T47D (cell line): Measurements from ENCODE around the gene SLC6A6.
"Not testable (repeated sequence)": the region's sequence is repeated elsewhere in the genome, so short reads cannot be mapped to it uniquely, and the experiment has no call there.

ENCODE experiments used
- DNase-seq, 2 experiments: peaks; one replicate each; pipeline versions ENCODE4 v3.0.0 to v3.0.0-alpha.2; 2011 to 2012; ENCODE audit warnings: low read depth in 1 of 2, low spot score in 1 of 2
- JUND ChIP-seq: IDR thresholded peaks from 2 replicates; pipeline ENCODE4 v1.6.1; 2012; ENCODE audit warnings: low read depth
- in situ Hi-C: cut with HindIII; loops from 2 replicates; pipeline ENCODE4 v1.10.0; 2016; ENCODE audit warnings: low sequenced_read_pairs, low pct_unique_long_range_greater_than_20kb

SLC6A6 gene

GRCh38 chr3:14397046-14397445, 5.4 kb upstream of the SLC6A6 start:
- in situ Hi-C loops, result no loop called here
- no peak for TF ChIP-seq JUND
- no peak for DNase-seq

DNA sequence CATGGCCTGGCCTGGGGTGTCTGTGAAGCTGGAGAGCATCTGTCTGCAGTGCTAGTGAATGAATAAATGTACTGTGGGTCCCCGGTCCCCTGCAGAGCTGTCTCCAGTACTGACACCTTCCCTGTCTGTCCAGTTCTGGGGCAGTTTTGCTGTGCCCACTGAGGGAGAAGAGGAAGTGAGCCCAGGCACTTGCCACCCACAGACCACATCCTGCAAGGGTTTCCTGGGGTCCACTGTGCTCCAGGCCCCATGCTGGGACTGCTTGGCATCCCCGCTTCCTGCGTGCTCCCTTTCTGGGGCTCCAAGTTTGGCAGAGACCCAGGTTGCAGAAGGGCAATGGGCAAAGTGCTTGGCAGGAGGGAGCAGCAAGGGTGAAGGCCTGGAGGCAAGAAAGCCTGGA, 4.9 kb upstream of the SLC6A6 start:
- no peak for DNase-seq
- in situ Hi-C loops, result no loop called here

GRCh38 chr3:14397940-14398796, 4.2 kb upstream of the SLC6A6 start:
- TF ChIP-seq JUND, result no peak
- DNase-seq, result no peak
- in situ Hi-C loops, result no loop called here

More for the DNA sequence above, 4.9 kb upstream of the SLC6A6 start:
- TF ChIP-seq JUND, result no peak

DNA sequence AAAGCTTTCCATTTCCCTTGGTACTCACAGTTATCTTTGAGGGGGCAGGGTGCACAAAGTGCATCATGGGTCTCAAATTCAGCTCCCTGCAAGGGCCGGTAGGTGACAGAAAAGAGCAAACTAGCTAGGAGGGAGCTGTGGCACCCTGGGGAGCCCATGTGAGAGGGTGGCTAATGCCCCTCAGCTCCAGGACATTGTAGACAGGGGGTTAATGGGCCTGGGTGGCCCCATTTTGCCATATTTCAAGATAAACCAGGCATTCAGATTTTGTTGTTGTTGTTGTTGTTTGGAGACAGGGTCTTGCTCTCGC, 3.7 kb upstream of the SLC6A6 start:
- in situ Hi-C loops, result no loop called here

GRCh38 chr3:14401692-14402303, 608 bp upstream of the SLC6A6 start:
- in situ Hi-C loops, result no loop called here
- no peak for DNase-seq
- TF ChIP-seq JUND, result no peak

More for the DNA sequence above, 3.7 kb upstream of the SLC6A6 start:
- DNase-seq, result no peak
- TF ChIP-seq JUND, result no peak

GRCh38 chr3:14403619-14404155, 1.3 kb downstream of the SLC6A6 start:
- DNase-seq, result peak in 1 of 2 experiments; percentile 36
- no peak for TF ChIP-seq JUND
- in situ Hi-C loops, result no loop called here

GRCh38 chr3:14404186-14404585, 1.8 kb downstream of the SLC6A6 start:
- no peak for TF ChIP-seq JUND
- no peak for DNase-seq
- in situ Hi-C loops, result no loop called here

- TF ChIP-seq JUND, result no peak
- in situ Hi-C loops, result no loop called here
These were observed 2.4 kb downstream of the SLC6A6 start for GRCh38 chr3:14404631-14405359.

DNA sequence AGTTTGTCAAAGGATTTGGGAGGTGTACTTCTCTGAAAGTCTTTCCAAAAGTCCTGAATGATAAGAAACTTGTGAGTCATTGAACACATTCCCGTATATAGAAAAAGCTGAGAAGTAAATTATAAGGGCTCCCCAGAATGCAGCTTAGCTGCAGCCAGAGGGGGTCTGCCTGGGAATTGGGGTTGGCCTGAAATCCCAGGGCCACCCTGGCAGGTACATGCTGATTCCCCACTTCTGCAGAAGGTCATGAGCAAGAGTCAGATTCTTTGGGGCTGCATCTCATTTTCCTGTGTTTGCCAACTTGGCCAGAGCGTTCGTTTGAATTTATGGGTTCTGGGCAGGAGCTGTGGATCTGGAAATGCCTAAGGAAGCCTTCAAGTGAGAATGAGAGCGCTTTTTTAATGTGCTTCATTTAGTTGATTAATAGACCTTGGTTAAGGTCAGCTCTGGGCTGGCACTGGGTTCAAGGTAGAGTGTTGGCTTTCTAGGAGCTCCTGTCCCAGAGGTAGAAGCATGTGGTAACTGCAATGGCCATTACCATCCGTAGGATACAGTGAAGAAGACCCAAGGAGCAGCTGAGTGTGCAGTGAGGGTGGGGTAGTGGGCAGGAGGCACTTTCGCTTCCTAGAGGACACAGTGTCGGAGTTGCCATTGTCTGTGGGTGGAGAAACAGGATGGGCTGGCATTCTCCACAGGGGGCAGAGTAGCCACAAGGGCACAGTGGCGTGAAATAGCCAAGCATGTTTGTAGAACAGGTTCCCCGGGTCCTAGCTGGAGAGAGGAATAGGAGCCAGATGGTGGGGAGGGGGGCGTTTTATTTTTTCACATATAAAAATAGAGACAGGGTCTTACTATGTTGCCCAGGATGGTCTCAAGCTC, 3.2 kb downstream of the SLC6A6 start:
- DNase-seq, result peak in 1 of 2 experiments; percentile 94
- TF ChIP-seq JUND, result no peak
- in situ Hi-C loops, result no loop called here

More at GRCh38 chr3:14404631-14405359, 2.4 kb downstream of the SLC6A6 start:
- DNase-seq, result no peak

GRCh38 chr3:14406336-14406735, 3.9 kb downstream of the SLC6A6 start:
- DNase-seq, result peak in 1 of 2 experiments; percentile 85
- TF ChIP-seq JUND, result no peak
- in situ Hi-C loops, result no loop called here

GRCh38 chr3:14406766-14407165, 4.4 kb downstream of the SLC6A6 start:
- no peak for TF ChIP-seq JUND
- DNase-seq, result no peak
- in situ Hi-C loops, result no loop called here

- no peak for TF ChIP-seq JUND
- in situ Hi-C loops, result no loop called here
- no peak for DNase-seq
These were observed 4.8 kb downstream of the SLC6A6 start for GRCh38 chr3:14407203-14407602.

DNA sequence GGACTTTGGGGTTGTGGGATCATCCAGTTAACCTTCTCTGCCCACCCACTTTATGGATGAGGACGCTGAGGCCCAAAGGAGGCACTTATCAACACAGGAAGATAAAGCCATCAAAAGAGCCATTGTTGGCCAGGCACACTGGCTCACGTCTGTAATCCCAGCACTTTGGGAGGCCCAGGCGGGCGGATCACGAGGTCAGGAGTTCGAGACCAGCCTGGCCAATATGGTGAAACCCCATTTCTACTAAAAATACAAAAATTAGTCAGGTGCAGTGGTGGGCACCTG, 7.3 kb downstream of the SLC6A6 start:
- DNase-seq, in situ Hi-C loops: not testable (repeated sequence)
